Upper lobe of right lung (tissue), 1 donor: ENCODE results near the gene LONP1. TPM values are rescaled to one million over a fixed set of nuclear protein-coding genes. Genes with fewer than 3 reads are reported as not detected.

Experiments used
- ATAC-seq: fragments of 200-7000 bp; cut with Tn5 transposase; one replicate; pipeline ENCODE4 v1.9.1; 2020; ENCODE audit warnings: mild to moderate bottlenecking, moderate library complexity
- DNase-seq: peaks from one replicate; pipeline ENCODE4 v3.0.0-alpha.2; 2020
- H3K27ac ChIP-seq: fragments of 200-600 bp; one replicate; pipeline ENCODE4 v1.8.0; 2022
- H3K27me3 ChIP-seq: fragments of 200-600 bp; one replicate; pipeline ENCODE4 v1.8.0; 2022; ENCODE audit warnings: mild to moderate bottlenecking
- H3K36me3 ChIP-seq: fragments of 200-600 bp; one replicate; pipeline ENCODE4 v1.8.0; 2022
- H3K4me1 ChIP-seq: fragments of 200-600 bp; one replicate; pipeline ENCODE4 v1.8.0; 2022
- H3K4me3 ChIP-seq: fragments of 200-600 bp; one replicate; pipeline ENCODE4 v1.8.0; 2022; ENCODE audit warnings: mild to moderate bottlenecking
- H3K9me3 ChIP-seq: fragments of 200-600 bp; one replicate; pipeline ENCODE4 v1.8.0; 2022
- CTCF ChIP-seq: fragments of 200-600 bp; IDR thresholded peaks from one replicate; pipeline ENCODE4 v1.8.0; 2022; ENCODE audit warnings: antibody characterized with exemption
- intact Hi-C: fragments of 100-400 bp; cut with DNase I; formaldehyde crosslinking; loops from one replicate; pipeline ENCODE4 v1.11.0; 2022
- total RNA-seq: library from RNA; stranded (reverse); fragmentation: NEBNext Ultra II Directional; extraction: Animal tissue kit (Norgen Biotek cat#: 25700); gene quantifications from one replicate; pipeline ENCODE4 v1.2.1, GENCODE V29; 2021
- donor health status: DM: no; HTN: yes; CAD: no; lungs with severe emphysema.

Gene LONP1
- total RNA-seq, 1 donor from 2014 or later, result 79.1 TPM

GRCh38 chr19:5680084-5680436 is 39.9 kb downstream of the LONP1 start:
- Histone ChIP-seq H3K4me1 (peaks cover 12% of the 10 kb centered on the region), H3K27ac (peak overlapping the region; percentile 96), H3K4me3 (peak overlapping the region; percentile 95), H3K27me3 (no peaks in the 10 kb centered on the region), H3K36me3 (no peaks in the 10 kb centered on the region), H3K9me3 (no peaks in the 10 kb centered on the region)
- peak; percentile 0 for ATAC-seq
- TF ChIP-seq CTCF, result no peak
- intact Hi-C loops, result no loop called here
- DNase-seq, result peak; percentile 78

GRCh38 chr19:5679289-5680083 is 40.5 kb downstream of the LONP1 start:
- ATAC-seq (no peak), DNase-seq (no peak)
- Histone ChIP-seq H3K4me3 (peak overlapping the region; percentile 95), H3K27me3 (no peaks in the 10 kb centered on the region), H3K36me3 (no peaks in the 10 kb centered on the region), H3K4me1 (peaks cover 12% of the 10 kb centered on the region), H3K27ac (peak overlapping the region; percentile 96), H3K9me3 (no peaks in the 10 kb centered on the region)
- intact Hi-C loops, result no loop called here
- TF ChIP-seq CTCF, result no peak

- no peak overlapping the region for H3K27ac ChIP-seq
Measured at GRCh38 chr19:5678071-5678718, 41.8 kb downstream of the LONP1 start.

GRCh38 chr19:5677580-5677979 is 42.4 kb downstream of the LONP1 start:
- intact Hi-C loops, result no loop called here
- no peak overlapping the region for H3K4me3 ChIP-seq
- no peak for ATAC-seq
- peaks cover 12% of the 10 kb centered on the region for H3K4me1 ChIP-seq
- no peak overlapping the region for H3K27ac ChIP-seq
- TF ChIP-seq CTCF, result no peak
- no peak for DNase-seq
- H3K27me3 ChIP-seq, result no peaks in the 10 kb centered on the region
- no peaks in the 10 kb centered on the region for H3K36me3 ChIP-seq
- no peaks in the 10 kb centered on the region for H3K9me3 ChIP-seq

More at GRCh38 chr19:5678071-5678718, 41.8 kb downstream of the LONP1 start:
- intact Hi-C loops, result no loop called here
- DNase-seq (no peak), ATAC-seq (no peak)
- Histone ChIP-seq H3K4me3 (no peak overlapping the region), H3K4me1 (peaks cover 12% of the 10 kb centered on the region), H3K36me3 (no peaks in the 10 kb centered on the region), H3K9me3 (no peaks in the 10 kb centered on the region), H3K27me3 (no peaks in the 10 kb centered on the region)
- no peak for TF ChIP-seq CTCF

- Histone ChIP-seq H3K27ac (no peak overlapping the region), H3K9me3 (no peaks in the 10 kb centered on the region), H3K36me3 (no peaks in the 10 kb centered on the region), H3K4me1 (peaks cover 12% of the 10 kb centered on the region), H3K4me3 (no peak overlapping the region), H3K27me3 (no peaks in the 10 kb centered on the region)
- intact Hi-C loops, result no loop called here
- TF ChIP-seq CTCF, result no peak
- ATAC-seq (no peak), DNase-seq (no peak)
Measured at GRCh38 chr19:5677136-5677535, 42.8 kb downstream of the LONP1 start.
